Measurements from ENCODE around the gene DOCK3. TPM values are rescaled to one million over a fixed set of nuclear protein-coding genes. Genes with fewer than 3 reads are reported as not detected.

The DOCK3 gene
- total RNA-seq, 5 donors from 2014 or later (not counting 1 experiment from before 2014, with no cell fraction given): 2.0 to 3.2 (median 2.6) TPM

DNA sequence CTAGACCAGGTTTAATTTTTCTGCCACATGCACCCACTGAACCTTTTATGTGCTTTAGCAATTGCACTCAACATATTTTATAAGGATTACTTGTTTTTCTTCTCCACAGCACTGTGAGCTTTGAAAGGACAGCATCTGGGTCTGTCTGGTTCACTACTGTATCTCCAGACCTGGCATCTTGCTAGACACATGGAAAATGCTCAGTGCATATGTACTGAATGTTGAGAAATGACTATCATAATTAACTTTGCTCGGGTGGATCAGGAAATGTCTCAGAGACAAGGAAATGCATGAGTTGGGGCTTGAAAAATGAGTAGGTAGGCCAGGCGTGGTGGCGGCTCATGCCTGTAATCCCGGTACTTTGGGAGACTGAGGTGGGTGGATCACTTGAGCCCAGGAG is 40.2 kb downstream of the DOCK3 start:
- Mint-ChIP-seq H3K27me3 (peaks cover 2 to 9% of the 10 kb centered on the region in 2 donors), H3K4me1 (no peaks in the 10 kb centered on the region), H3K27ac (no peak overlapping the region), H3K4me3 (no peak overlapping the region), H3K9me3 (no peaks in the 10 kb centered on the region), H3K36me3 (peaks cover 3% of the 10 kb centered on the region)
- no peaks in the 10 kb centered on the region for H3K4me1 ChIP-seq (ENCODE audit: control insufficient read depth in 1 of 2, extremely low read depth in 1 of 2, insufficient read depth in 2 of 2, low read length in 2 of 2)
- WGBS (ENCODE audit: insufficient coverage): 90% methylated on average over 4 of the region's 4 CpGs
- ATAC-seq (replicated peaks in 1 of 4) (no peak), DNase-seq (no peak)
- ChIA-PET CTCF (interaction anchor here in 1 of 2 donors (0.6 kb wide), 1 partner anchor 22 kb away, joined by 8 read pairs; no protein-coding TSS in a partner anchor), POLR2A (no interaction called here)
- no peaks in the 10 kb centered on the region for H3K36me3 ChIP-seq (ENCODE audit: control insufficient read depth in 2 of 2, extremely low read depth in 1 of 2, insufficient read depth in 1 of 2, low read length in 1 of 2)
- no peaks in the 10 kb centered on the region for H3K27me3 ChIP-seq (replicated peaks in 1 of 2; ENCODE audit: control insufficient read depth in 2 of 2, extremely low read depth in 1 of 2, insufficient read depth in 2 of 2, low read length in 1 of 2)
- no peak overlapping the region for H3K4me3 ChIP-seq (ENCODE audit: control insufficient read depth in 1 of 2, extremely low read depth in 1 of 2, low read length in 1 of 2)
- no peaks in the 10 kb centered on the region for H3K9me3 ChIP-seq
- no peak overlapping the region for H3K27ac ChIP-seq (ENCODE audit: low read length)

DNA sequence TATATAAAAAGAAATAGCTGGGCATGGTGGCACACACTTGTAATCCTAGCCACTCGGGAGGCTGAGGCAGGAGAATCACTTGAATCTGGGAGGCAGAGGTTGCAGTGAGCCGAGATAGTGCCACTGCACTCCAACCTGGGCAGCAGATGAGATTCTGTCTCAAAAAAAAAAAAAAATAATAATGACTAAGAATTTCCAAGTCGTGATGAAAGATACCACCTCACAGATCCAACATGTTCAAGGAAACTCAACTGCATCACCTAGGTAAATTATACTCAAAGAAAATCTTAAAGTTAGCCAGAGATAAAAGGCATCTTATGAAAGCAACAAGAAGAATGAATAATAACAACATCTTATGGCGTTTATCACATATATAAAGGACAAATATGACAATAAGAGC is 50.1 kb downstream of the DOCK3 start:
- Mint-ChIP-seq H3K27ac (no peak overlapping the region), H3K9me3 (no peaks in the 10 kb centered on the region), H3K4me3 (no peak overlapping the region), H3K27me3 (peaks cover 9 to 21% of the 10 kb centered on the region in 2 donors), H3K4me1 (no peaks in the 10 kb centered on the region), H3K36me3 (peaks cover 4% of the 10 kb centered on the region)
- Histone ChIP-seq H3K4me1 (ENCODE audit: control insufficient read depth in 1 of 2, extremely low read depth in 1 of 2, insufficient read depth in 2 of 2, low read length in 2 of 2) (no peaks in the 10 kb centered on the region), H3K27me3 (replicated peaks in 1 of 2; ENCODE audit: control insufficient read depth in 2 of 2, extremely low read depth in 1 of 2, insufficient read depth in 2 of 2, low read length in 1 of 2) (peaks cover 0 to 3% of the 10 kb centered on the region in 2 experiments), H3K36me3 (ENCODE audit: control insufficient read depth in 2 of 2, extremely low read depth in 1 of 2, insufficient read depth in 1 of 2, low read length in 1 of 2) (no peaks in the 10 kb centered on the region), H3K27ac (ENCODE audit: low read length) (no peak overlapping the region), H3K4me3 (ENCODE audit: control insufficient read depth in 1 of 2, extremely low read depth in 1 of 2, low read length in 1 of 2) (no peak overlapping the region), H3K9me3 (no peaks in the 10 kb centered on the region)
- ChIA-PET CTCF (no interaction called here), POLR2A (no interaction called here)
- 100% methylated on average over 1 of the region's 4 CpGs for WGBS (ENCODE audit: insufficient coverage)
- ATAC-seq (replicated peaks in 1 of 4) (no peak), DNase-seq (no peak)

DNA sequence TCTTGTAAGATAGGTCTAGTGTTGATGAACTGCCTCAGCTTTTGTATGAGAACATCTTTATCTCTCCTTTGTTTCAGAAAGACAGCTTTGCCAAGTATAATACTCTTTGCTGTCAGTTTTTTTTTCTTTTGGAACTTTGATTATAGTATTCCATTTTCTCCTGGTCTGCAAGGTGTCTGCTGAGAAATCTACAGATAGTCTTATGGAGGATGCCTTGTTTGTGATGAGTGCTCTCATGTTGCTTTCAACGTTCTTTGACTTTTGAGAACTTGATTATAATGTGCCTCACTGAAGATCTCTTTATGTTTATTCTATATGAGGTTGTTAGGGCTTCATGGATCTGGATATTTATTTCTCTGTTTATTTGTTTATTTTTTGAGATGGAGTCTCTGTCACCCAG is 60.3 kb downstream of the DOCK3 start:
- POLR2A ChIA-PET: no interaction called here
- no peaks in the 10 kb centered on the region for H3K36me3 ChIP-seq (ENCODE audit: control insufficient read depth in 2 of 2, extremely low read depth in 1 of 2, insufficient read depth in 1 of 2, low read length in 1 of 2)
- ATAC-seq (replicated peaks in 1 of 4) (no peak), DNase-seq (no peak)
- H3K4me3 Mint-ChIP-seq: no peak overlapping the region
- H3K36me3 Mint-ChIP-seq: peaks cover 4% of the 10 kb centered on the region
- H3K4me1 Mint-ChIP-seq: no peaks in the 10 kb centered on the region
- peaks cover 0 to 7% (median 5%) of the 10 kb centered on the region in 3 donors for H3K9me3 Mint-ChIP-seq
- no peaks in the 10 kb centered on the region for H3K4me1 ChIP-seq (ENCODE audit: control insufficient read depth in 1 of 2, extremely low read depth in 1 of 2, insufficient read depth in 2 of 2, low read length in 2 of 2)
- H3K27ac ChIP-seq (ENCODE audit: low read length): no peak overlapping the region
- no peak overlapping the region for H3K4me3 ChIP-seq (ENCODE audit: control insufficient read depth in 1 of 2, extremely low read depth in 1 of 2, low read length in 1 of 2)
- H3K27ac Mint-ChIP-seq: no peak overlapping the region
- no peaks in the 10 kb centered on the region for H3K27me3 ChIP-seq (replicated peaks in 1 of 2; ENCODE audit: control insufficient read depth in 2 of 2, extremely low read depth in 1 of 2, insufficient read depth in 2 of 2, low read length in 1 of 2)
- no peaks in the 10 kb centered on the region for H3K9me3 ChIP-seq
- peaks cover 0 to 2% of the 10 kb centered on the region in 2 donors for H3K27me3 Mint-ChIP-seq
- WGBS (ENCODE audit: insufficient coverage): 0% methylated on average over 1 of the region's 1 CpG
- CTCF ChIA-PET: no interaction called here

DNA sequence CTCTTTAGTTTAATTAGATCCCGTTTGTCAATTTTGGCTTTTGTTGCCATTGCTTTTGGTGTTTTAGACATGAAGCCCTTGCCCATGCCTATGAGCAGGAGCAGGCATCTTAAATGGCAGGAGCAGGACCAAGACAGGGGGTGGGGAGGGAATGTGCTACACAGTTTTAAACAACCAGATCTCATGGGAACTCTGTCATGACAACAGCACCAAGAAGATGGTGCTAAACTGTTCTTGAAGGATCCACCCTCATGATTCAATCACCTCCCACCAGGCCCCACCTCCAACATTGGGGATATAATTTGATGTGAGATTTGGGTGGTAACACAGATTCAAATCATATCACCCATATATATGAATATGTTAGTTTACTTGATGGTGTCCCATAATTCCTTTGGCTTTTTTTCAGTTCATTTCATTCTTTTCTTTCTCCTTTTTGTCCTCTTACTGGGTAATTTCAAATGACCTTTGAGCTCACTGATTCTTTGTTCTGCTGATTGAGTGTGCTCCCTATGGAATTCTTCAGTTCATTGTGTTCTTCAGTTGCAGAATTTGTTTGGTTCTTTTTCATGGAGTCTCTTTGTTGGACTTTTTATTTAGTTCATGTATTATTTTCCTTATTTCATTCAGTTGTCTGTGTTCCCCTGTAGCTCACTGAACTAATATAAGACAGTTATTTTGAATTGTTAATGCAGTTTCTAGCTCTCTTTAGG is 62.6 kb downstream of the DOCK3 start:
- peaks cover 0 to 7% (median 5%) of the 10 kb centered on the region in 3 donors for H3K9me3 Mint-ChIP-seq
- Histone ChIP-seq H3K4me3 (ENCODE audit: control insufficient read depth in 1 of 2, extremely low read depth in 1 of 2, low read length in 1 of 2) (no peak overlapping the region), H3K9me3 (no peaks in the 10 kb centered on the region), H3K36me3 (ENCODE audit: control insufficient read depth in 2 of 2, extremely low read depth in 1 of 2, insufficient read depth in 1 of 2, low read length in 1 of 2) (no peaks in the 10 kb centered on the region), H3K27me3 (replicated peaks in 1 of 2; ENCODE audit: control insufficient read depth in 2 of 2, extremely low read depth in 1 of 2, insufficient read depth in 2 of 2, low read length in 1 of 2) (no peaks in the 10 kb centered on the region), H3K4me1 (ENCODE audit: control insufficient read depth in 1 of 2, extremely low read depth in 1 of 2, insufficient read depth in 2 of 2, low read length in 2 of 2) (no peaks in the 10 kb centered on the region), H3K27ac (ENCODE audit: low read length) (no peak overlapping the region)
- peaks cover 4% of the 10 kb centered on the region for H3K36me3 Mint-ChIP-seq
- no peak for ATAC-seq (replicated peaks in 1 of 4)
- no peak overlapping the region for H3K27ac Mint-ChIP-seq
- WGBS (ENCODE audit: insufficient coverage): no CpG with 5 or more reads among the region's 1 CpG
- H3K4me1 Mint-ChIP-seq: no peaks in the 10 kb centered on the region
- ChIA-PET CTCF (interaction anchor here in 1 of 2 donors (0.6 kb wide), 1 partner anchor 22 kb away, joined by 8 read pairs; no protein-coding TSS in a partner anchor), POLR2A (no interaction called here)
- H3K27me3 Mint-ChIP-seq: peaks cover 0 to 2% of the 10 kb centered on the region in 2 donors
- no peak overlapping the region for H3K4me3 Mint-ChIP-seq
- no peak for DNase-seq

DNA sequence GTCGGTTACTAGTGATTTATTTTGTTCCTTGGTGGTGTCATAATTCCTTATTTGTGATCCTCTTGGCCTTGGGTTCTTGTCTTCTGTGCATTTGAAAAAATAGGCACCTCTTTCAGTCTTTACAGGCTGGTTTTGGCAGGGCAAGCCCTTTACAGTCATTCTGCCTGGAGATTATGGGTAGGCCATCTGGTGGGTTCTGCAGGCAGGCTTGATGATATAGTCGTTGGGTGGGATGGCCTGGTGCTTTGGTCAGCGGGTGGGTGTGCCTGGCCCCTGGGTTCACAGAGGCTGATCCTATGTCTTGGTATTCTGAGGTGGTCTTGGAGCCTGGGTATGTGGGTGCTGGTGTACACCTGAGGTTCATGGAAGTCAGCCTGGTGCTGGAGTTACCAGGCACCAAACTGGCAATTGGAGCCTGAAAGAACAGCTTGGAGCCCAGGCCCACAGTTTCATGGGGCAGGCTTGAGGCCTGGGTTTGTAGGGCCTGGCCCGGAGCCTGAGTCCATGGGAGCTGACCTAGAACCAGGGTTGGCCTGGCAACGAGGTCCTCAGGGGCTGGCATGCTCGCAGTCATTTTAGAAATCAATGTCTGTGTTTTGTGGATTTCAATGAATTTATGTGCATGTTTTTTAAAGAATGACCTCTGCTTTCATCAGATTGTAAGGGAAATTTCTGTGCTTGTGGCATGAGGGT is 63.3 kb downstream of the DOCK3 start:
- CTCF ChIA-PET: no interaction called here

DNA sequence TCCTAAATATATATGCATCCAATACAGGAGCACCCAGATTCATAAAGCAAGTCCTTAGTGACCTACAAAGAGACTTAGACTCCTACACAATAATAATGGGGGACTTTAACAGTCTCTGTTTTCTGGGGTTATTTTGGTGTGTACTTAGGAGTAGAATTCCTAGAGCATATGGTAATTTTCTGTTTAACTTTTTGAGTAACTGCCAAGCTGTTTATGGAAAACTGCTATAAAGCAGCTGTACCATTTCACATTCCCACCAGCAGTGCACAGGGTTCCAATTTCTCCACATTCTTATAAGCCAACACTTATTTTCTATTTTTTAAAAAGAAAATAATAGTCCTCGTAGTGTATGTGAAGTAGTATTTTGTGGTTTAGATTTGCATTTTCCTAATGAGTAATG is 68.9 kb downstream of the DOCK3 start:
- peaks cover 0 to 2% of the 10 kb centered on the region in 2 donors for H3K27me3 Mint-ChIP-seq
- DNase-seq: no peak
- Histone ChIP-seq H3K27ac (ENCODE audit: low read length) (no peak overlapping the region), H3K4me1 (ENCODE audit: control insufficient read depth in 1 of 2, extremely low read depth in 1 of 2, insufficient read depth in 2 of 2, low read length in 2 of 2) (no peaks in the 10 kb centered on the region), H3K36me3 (ENCODE audit: control insufficient read depth in 2 of 2, extremely low read depth in 1 of 2, insufficient read depth in 1 of 2, low read length in 1 of 2) (no peaks in the 10 kb centered on the region), H3K27me3 (replicated peaks in 1 of 2; ENCODE audit: control insufficient read depth in 2 of 2, extremely low read depth in 1 of 2, insufficient read depth in 2 of 2, low read length in 1 of 2) (no peaks in the 10 kb centered on the region), H3K4me3 (ENCODE audit: control insufficient read depth in 1 of 2, extremely low read depth in 1 of 2, low read length in 1 of 2) (no peak overlapping the region), H3K9me3 (no peaks in the 10 kb centered on the region)
- H3K27ac Mint-ChIP-seq: no peak overlapping the region
- H3K4me3 Mint-ChIP-seq: no peak overlapping the region
- no peaks in the 10 kb centered on the region for H3K4me1 Mint-ChIP-seq
- no peaks in the 10 kb centered on the region for H3K9me3 Mint-ChIP-seq
- no peaks in the 10 kb centered on the region for H3K36me3 Mint-ChIP-seq
- POLR2A ChIA-PET: interaction anchor here in 1 of 2 donors (0.7 kb wide), 1 partner anchor 23 kb away, joined by 4 read pairs; no protein-coding TSS in a partner anchor
- CTCF ChIA-PET: no interaction called here
- WGBS (ENCODE audit: insufficient coverage): no CpG with 5 or more reads among the region's 1 CpG
- ATAC-seq (replicated peaks in 1 of 4): no peak

More for the DNA sequence above, 63.3 kb downstream of the DOCK3 start:
- Mint-ChIP-seq H3K27ac (no peak overlapping the region), H3K4me3 (no peak overlapping the region), H3K9me3 (peaks cover 0 to 7% (median 5%) of the 10 kb centered on the region in 3 donors), H3K36me3 (peaks cover 4% of the 10 kb centered on the region), H3K4me1 (no peaks in the 10 kb centered on the region), H3K27me3 (peaks cover 0 to 2% of the 10 kb centered on the region in 2 donors)
- no peaks in the 10 kb centered on the region for H3K4me1 ChIP-seq (ENCODE audit: control insufficient read depth in 1 of 2, extremely low read depth in 1 of 2, insufficient read depth in 2 of 2, low read length in 2 of 2)
- POLR2A ChIA-PET: no interaction called here
- H3K27ac ChIP-seq (ENCODE audit: low read length): no peak overlapping the region
- DNase-seq (no peak), ATAC-seq (replicated peaks in 1 of 4) (no peak)
- H3K4me3 ChIP-seq (ENCODE audit: control insufficient read depth in 1 of 2, extremely low read depth in 1 of 2, low read length in 1 of 2): no peak overlapping the region
- 82% methylated on average over 3 of the region's 6 CpGs for WGBS (ENCODE audit: insufficient coverage)
- no peaks in the 10 kb centered on the region for H3K27me3 ChIP-seq (replicated peaks in 1 of 2; ENCODE audit: control insufficient read depth in 2 of 2, extremely low read depth in 1 of 2, insufficient read depth in 2 of 2, low read length in 1 of 2)
- H3K9me3 ChIP-seq: no peaks in the 10 kb centered on the region
- no peaks in the 10 kb centered on the region for H3K36me3 ChIP-seq (ENCODE audit: control insufficient read depth in 2 of 2, extremely low read depth in 1 of 2, insufficient read depth in 1 of 2, low read length in 1 of 2)
